Measurements from ENCODE around the gene EFR3B. TPM values are rescaled to one million over a fixed set of nuclear protein-coding genes. Genes with fewer than 3 reads are reported as not detected.
A peak's percentile ranks its signal among the peaks of the same experiment; 100 is the strongest.

EFR3B gene
- total RNA-seq, 3 donors from 2014 or later (not counting 1 experiment from before 2014, with no cell fraction given): 0.05 TPM; not detected in 2

DNA sequence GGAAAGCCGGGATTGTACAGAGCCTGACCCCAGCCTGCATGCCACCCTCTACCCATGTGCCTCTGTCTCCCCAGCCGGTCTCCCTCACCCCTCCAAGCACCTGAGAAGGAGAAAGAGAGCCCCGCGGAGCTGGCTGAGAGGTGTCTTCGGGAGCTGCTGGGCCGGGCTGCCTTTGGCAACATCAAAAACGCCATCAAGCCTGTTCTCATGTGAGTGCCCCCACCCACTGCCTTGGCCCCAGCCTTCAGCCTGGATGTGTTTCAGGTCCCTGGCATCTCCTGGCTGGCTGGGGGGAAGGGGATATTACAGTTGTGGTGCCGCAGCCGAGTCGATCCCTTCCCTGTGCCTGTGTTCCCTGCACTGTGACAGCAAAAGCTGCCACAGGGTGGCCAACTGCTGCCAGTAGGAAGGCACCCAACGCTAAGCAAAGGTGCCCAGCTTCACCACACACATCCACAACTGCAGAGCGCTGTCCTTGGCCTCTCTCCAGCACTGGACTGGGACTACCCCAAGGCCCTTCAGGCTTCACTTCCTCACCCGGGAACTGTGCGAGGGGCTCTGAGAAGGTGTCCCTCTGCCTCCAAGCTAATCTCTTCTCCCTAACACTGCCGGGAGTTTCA is 88.1 kb downstream of the EFR3B start:
- no peak for DNase-seq
- H3K4me3 ChIP-seq (ENCODE audit: low read length): no peak overlapping the region
- TF ChIP-seq, protein P1, sequence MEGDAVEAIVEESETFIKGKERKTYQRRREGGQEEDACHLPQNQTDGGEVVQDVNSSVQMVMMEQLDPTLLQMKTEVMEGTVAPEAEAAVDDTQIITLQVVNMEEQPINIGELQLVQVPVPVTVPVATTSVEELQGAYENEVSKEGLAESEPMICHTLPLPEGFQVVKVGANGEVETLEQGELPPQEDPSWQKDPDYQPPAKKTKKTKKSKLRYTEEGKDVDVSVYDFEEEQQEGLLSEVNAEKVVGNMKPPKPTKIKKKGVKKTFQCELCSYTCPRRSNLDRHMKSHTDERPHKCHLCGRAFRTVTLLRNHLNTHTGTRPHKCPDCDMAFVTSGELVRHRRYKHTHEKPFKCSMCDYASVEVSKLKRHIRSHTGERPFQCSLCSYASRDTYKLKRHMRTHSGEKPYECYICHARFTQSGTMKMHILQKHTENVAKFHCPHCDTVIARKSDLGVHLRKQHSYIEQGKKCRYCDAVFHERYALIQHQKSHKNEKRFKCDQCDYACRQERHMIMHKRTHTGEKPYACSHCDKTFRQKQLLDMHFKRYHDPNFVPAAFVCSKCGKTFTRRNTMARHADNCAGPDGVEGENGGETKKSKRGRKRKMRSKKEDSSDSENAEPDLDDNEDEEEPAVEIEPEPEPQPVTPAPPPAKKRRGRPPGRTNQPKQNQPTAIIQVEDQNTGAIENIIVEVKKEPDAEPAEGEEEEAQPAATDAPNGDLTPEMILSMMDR (IDR thresholded peaks at IDR 0.05): no peak
- H3K27ac ChIP-seq (ENCODE audit: low read length): no peak overlapping the region
- H3K4me3 Mint-ChIP-seq: no peak overlapping the region
- peaks cover 14% of the 10 kb centered on the region for H3K4me1 ChIP-seq (ENCODE audit: control insufficient read depth, insufficient read depth, low read length)
- H3K9me3 ChIP-seq (ENCODE audit: control insufficient read depth, insufficient read depth, low read length): no peaks in the 10 kb centered on the region
- no peak for ATAC-seq
- no peaks in the 10 kb centered on the region for H3K36me3 ChIP-seq (ENCODE audit: control insufficient read depth, insufficient read depth, low read length)
- H3K9me3 Mint-ChIP-seq: no peaks in the 10 kb centered on the region
- no peak overlapping the region for H3K27ac Mint-ChIP-seq
- peaks cover 30% of the 10 kb centered on the region for H3K27me3 ChIP-seq (ENCODE audit: control insufficient read depth, insufficient read depth, low read length)
- peaks cover 43 to 46% of the 10 kb centered on the region in 2 donors for H3K27me3 Mint-ChIP-seq (ENCODE audit: low read depth in 2 of 2)
- WGBS (ENCODE audit: insufficient coverage): 88% methylated on average over 15 of the region's 15 CpGs
- intact Hi-C loops (cut with micrococcal nuclease): loop anchor here (1.0 kb wide), 2 partner anchors 155 to 720 kb away; no protein-coding TSS in a partner anchor
- H3K4me1 Mint-ChIP-seq: peaks cover 0 to 10% of the 10 kb centered on the region in 2 donors
- H3K36me3 Mint-ChIP-seq: no peaks in the 10 kb centered on the region

DNA sequence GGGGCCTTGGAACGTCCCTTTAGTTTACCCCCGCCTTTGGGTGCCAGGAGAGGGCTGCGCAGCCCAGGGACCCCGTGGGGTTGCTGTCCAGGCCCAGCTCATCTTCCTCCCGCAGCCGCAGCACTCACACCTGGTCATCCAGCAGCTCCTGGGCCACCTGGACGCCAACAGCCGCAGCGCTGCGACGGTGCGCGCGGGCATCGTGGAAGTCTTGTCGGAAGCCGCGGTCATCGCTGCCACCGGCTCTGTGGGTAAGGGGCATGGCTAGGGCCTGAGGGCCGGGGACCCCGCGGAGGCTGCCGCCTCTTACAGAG is 89.3 kb downstream of the EFR3B start:
- Mint-ChIP-seq H3K36me3 (no peaks in the 10 kb centered on the region), H3K4me3 (peak overlapping the region; percentile 56), H3K27me3 (ENCODE audit: low read depth in 2 of 2) (peaks cover 54 to 57% of the 10 kb centered on the region in 2 donors), H3K4me1 (peaks cover 0 to 10% of the 10 kb centered on the region in 2 donors), H3K9me3 (no peaks in the 10 kb centered on the region), H3K27ac (no peak overlapping the region)
- H3K36me3 ChIP-seq (ENCODE audit: control insufficient read depth, insufficient read depth, low read length): no peaks in the 10 kb centered on the region
- intact Hi-C loops (cut with micrococcal nuclease): no loop called here
- H3K4me1 ChIP-seq (ENCODE audit: control insufficient read depth, insufficient read depth, low read length): peaks cover 14% of the 10 kb centered on the region
- TF ChIP-seq, protein P1 (IDR thresholded peaks at IDR 0.05): no peak
- no peaks in the 10 kb centered on the region for H3K9me3 ChIP-seq (ENCODE audit: control insufficient read depth, insufficient read depth, low read length)
- ATAC-seq: no peak
- no peak overlapping the region for H3K27ac ChIP-seq (ENCODE audit: low read length)
- 45% methylated on average over 24 of the region's 24 CpGs for WGBS (ENCODE audit: insufficient coverage)
- no peak overlapping the region for H3K4me3 ChIP-seq (ENCODE audit: low read length)
- no peak for DNase-seq
- H3K27me3 ChIP-seq (ENCODE audit: control insufficient read depth, insufficient read depth, low read length): peaks cover 30% of the 10 kb centered on the region

DNA sequence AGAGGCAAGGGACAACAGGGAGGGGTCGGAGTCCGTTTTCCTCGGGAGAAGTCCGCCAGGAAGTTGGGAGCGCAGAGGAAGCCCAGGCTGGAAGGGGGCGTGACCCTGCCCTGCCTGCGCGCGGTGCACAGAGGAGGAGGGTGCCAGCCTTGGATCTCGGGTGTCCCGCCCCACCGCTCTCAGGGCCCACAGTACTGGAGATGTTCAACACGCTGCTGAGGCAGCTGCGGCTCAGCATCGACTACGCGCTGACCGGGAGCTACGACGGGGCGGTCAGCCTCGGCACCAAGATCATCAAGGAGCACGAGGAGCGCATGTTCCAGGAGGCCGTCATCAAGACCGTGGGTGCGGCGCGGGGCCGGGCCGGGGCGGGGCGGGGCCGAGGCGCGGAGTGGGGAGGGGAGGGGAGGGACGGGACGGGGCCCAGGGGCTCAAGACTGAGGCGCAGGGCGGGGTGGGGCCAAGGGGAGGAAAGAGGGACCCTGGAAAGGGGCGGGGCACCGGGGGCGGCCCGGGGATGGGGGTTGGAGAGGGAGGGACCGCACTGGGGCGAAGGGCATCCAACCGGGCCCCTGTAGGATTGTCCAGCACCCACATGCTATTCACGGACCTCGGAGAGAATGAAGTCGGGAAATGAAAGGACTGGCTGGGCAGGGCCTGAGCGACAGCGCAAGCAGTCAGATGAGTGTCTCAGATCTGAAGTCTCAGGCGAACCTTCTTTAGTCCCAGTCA is 89.9 kb downstream of the EFR3B start:
- peaks cover 30% of the 10 kb centered on the region for H3K27me3 ChIP-seq (ENCODE audit: control insufficient read depth, insufficient read depth, low read length)
- no peak overlapping the region for H3K27ac ChIP-seq (ENCODE audit: low read length)
- ATAC-seq (no peak), DNase-seq (peak in 1 of 2 donors; percentile 27)
- peaks cover 55 to 62% of the 10 kb centered on the region in 2 donors for H3K27me3 Mint-ChIP-seq (ENCODE audit: low read depth in 2 of 2)
- peaks cover 14% of the 10 kb centered on the region for H3K4me1 ChIP-seq (ENCODE audit: control insufficient read depth, insufficient read depth, low read length)
- no peak overlapping the region for H3K4me3 ChIP-seq (ENCODE audit: low read length)
- H3K36me3 Mint-ChIP-seq: no peaks in the 10 kb centered on the region
- peak overlapping the region; percentile 56 for H3K4me3 Mint-ChIP-seq
- WGBS (ENCODE audit: insufficient coverage): 6% methylated on average over 46 of the region's 53 CpGs
- TF ChIP-seq, protein P1 (IDR thresholded peaks at IDR 0.05): no peak
- intact Hi-C loops (cut with micrococcal nuclease): no loop called here
- no peaks in the 10 kb centered on the region for H3K36me3 ChIP-seq (ENCODE audit: control insufficient read depth, insufficient read depth, low read length)
- no peaks in the 10 kb centered on the region for H3K9me3 ChIP-seq (ENCODE audit: control insufficient read depth, insufficient read depth, low read length)
- H3K9me3 Mint-ChIP-seq: no peaks in the 10 kb centered on the region
- H3K4me1 Mint-ChIP-seq: peaks cover 0 to 10% of the 10 kb centered on the region in 2 donors
- H3K27ac Mint-ChIP-seq: no peak overlapping the region
